Stromal cell of bone marrow (primary cell): ENCODE results near the gene ESRRG.

Source experiments
- DNase-seq: peaks from one replicate; pipeline ENCODE4 v3.0.0-alpha.2; 2012; ENCODE audit warnings: low read depth

ESRRG gene

DNA sequence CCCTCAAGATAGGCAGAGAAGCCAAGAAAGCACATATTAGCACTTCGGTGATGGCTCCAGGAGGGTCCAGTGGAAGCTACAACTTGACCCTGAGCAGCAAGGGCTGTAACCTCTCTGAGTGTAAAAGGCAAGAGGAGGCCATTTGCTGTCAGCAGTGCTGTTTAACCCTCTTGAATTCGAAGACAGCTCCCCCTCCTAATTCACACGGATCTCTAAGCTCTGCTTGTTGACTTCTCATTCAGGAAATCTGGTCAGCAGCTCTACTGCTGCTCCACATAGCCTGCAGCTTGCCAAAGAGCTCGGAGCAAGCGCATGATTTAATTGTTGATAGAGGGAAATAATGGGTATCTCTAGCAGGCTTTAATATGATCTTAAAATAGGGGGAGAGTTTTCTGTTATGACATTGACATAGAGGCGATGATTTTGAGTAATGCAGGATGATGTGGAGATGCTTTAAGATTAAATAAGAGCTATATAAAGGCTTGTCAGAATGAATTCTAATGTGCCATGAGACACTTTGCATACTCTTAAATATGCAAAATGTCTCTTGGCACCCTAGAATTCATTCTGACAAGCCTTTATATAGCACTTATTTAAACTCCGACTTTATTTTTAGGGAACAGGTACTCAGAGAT is 220.6 kb downstream of the ESRRG start:
- no peak for DNase-seq

- no peak for DNase-seq
Observed at GRCh38 chr1:216500273-216500967, 222.8 kb downstream of the ESRRG start.

DNA sequence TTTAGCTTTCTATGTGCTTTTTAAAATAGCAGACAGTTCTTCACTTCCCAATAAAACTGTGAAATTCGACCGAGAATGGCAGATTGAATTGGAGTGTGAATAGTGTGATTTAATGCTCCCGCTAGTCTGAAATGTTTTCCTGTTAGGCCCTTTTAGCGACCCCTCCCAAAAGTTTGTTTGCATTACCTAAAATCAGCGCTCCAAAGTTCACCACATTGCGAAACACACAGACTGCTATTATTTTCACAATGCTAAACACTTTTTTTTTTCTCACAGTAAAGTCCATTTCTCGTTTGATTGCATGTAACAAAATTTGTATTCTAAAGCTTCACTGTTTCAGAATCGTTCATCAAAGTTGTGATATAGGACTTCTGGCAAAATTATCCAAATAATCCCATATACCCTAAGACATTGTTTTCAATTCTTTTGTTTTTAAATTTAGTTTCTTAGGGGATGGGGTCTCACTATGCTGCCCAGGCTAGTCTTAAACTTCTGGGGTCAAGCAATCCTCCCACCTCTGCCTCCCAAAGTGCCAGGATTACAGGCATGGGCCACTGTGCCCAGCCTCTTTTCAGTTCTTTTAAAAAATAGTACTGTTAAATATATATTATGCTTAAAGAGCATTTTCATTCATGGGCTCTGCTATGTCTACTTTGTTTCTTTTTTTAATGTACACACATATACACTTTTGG is 223.5 kb downstream of the ESRRG start:
- no peak for DNase-seq

DNA sequence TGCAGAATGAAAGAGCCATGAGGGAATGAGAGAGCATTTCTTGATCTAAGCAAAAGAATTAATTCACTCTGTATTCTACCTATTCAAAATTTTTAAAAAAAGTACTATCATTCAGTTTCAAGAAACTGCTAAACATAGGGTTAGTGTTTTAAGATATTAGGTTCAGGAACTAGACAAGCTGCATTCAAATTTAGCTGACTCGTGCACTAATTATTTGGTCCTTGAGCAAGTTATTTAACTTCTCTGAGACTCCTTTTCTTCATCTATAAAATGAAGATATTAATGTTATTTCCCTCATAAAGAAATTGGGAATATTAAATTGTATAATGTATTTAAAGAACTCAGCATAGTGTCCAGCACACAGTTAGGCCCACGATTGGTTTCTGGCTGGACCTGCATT is 225.0 kb downstream of the ESRRG start:
- DNase-seq: no peak

- no peak for DNase-seq
Observed at GRCh38 chr1:216485042-216485441, 238.2 kb downstream of the ESRRG start.

- no peak for DNase-seq
Observed at GRCh38 chr1:216483672-216484401, 239.4 kb downstream of the ESRRG start.

DNA sequence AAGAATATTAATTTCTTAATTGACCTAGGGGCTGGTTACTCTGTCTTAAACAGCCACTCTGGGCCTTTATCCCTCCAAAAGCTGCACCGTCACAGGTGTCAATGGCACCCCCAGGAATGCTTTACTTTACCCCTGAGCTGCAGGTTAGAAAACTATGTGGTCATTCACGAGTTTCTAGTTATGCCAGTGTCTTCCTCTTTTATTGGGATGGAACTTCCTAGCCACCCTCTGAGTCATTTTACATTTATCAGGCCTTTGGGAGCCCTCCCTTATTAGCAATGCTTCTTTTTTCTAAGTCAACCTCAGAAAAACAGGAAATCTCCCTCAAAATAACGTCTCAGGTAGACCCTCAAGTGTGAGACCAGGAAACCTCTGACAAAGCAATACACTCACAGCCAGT is 240.6 kb downstream of the ESRRG start:
- DNase-seq: no peak

DNA sequence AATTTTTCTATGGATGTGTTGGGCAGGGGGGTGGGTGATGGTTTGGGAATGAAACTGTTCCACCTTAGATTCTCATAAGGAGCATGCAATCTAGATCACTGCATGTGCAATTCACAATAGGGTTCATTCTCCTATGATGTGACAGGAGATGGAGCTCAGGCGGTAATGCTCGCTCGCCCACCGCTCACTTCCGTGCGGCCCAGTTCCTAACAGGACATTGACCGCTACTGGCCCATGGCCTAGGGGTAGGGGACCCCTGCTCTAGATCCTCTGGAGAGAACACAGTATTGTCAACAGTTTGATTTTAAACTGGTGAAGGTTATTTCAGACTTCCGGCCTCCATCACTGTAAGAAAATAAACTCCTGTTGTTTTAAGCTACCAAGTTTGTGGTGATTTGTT is 245.0 kb downstream of the ESRRG start:
- no peak for DNase-seq

GRCh38 chr1:216476341-216476740 is 246.9 kb downstream of the ESRRG start:
- no peak for DNase-seq

- DNase-seq: no peak
Observed at GRCh38 chr1:216475659-216476276, 247.5 kb downstream of the ESRRG start.

DNA sequence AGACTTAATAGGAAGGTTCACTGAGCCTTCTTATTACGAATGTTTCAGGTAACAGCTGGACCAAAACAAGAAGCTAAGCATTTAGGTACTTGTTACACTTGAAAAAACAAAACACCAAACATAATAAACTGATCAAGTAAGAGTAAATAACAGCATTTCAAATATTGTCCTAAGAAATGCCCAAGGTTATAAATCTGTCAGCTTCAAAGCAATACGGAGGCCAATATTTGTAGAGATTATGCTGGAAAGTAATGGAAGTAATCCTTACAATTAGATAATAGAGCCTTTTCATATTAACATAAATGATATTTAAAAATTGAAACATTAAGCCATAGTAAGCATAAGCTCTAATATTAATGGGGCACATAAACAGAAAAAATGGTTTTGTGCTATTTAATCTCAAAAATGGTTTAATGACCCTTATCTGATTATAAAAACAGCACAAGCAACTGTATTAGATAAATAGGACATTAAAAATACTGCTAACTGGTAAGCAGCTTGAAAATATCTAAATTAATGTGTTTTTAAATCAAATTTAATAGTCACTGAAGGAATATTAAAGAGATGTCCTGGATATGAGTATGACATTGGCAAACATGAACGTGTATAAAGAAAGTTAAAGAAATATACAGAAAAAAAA is 256.9 kb downstream of the ESRRG start:
- DNase-seq: no peak

DNA sequence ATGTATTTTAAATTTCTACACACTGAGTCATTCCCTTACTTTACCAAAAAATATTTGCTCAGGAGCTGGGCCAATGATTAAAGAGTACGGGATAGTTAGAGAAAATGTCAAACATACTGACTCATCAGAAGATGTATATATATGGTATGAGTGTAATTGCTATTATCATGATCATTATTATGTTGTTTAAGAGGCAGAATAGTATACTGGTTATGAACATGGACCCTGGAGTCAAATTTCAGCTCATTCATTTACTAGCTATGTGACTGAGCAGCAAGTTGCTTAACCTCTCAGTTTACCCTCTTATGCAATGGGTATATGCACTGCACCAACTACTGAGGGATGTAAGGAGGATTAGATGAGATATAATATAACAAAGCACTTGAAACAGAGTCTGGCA is 258.7 kb downstream of the ESRRG start:
- peak; percentile 31 for DNase-seq

DNA sequence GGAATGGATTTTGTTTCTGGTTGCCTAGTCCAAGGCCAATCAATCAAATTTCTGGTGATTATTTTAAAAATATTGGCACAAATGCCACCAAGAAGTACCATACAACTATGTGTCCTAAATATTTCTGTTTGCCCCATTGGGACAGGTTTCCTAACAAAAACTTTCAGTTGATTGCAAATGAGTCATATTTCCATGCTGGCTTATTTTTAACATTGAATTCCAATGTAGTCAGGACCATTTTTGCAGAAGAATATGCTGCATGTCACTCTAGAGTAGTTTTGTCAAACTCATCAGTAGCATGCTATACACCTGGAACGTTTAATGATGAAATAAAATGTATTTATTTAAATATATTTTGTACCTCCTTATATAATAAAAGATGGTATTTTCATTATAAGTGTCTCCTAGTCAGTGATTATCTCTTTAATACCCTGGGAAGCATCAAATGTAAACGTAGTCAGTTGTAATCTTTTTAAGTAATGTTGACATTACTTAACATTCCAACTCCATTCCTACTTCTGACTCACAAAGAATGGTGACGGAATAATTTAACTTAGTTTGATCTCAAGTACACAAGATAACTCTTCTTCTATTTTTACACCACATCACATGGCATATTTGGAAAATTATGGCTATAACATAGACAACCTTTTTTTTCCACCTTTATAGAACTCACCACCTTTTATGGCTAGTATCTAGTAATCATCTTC is 261.0 kb downstream of the ESRRG start:
- no peak for DNase-seq

DNA sequence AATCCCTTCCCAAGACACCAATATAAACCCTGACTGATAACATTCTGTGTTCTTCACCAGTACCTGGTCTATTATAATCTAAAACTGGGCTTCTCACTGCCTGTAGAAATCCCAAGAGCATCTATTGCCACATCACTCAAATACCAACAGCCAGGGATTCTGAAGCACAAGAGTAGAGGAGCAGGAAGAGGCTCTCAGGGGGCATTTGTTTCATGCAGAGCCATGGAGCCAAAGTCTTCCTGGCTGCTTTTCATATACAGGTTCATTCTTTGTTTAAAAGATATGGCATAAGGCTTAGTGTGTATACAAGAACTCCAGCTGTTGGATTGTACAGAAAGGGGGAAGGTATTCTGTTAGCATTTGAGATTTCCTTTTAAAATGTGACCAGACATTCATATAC is 261.8 kb downstream of the ESRRG start:
- no peak for DNase-seq

- no peak for DNase-seq
Observed at GRCh38 chr1:216459651-216460207, 263.5 kb downstream of the ESRRG start.

DNA sequence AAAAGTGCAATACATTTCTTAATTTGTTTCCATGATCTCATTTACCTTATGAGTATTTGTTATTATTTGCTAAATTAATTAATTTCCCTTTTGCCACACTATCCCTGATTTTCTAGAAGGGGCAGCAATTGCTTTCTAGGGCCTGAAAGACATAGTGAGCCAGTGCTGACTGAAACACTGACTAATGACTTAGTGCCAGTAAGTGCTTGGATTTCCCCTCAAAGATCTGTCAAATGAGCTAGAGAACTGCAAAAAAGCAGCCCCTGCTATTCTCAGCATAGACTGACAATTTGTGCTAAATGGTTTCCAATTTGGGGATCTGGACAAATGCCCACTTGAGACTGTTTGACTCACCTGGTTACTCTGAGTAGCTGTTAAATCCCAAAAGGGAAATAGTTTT is 264.4 kb downstream of the ESRRG start:
- no peak for DNase-seq

GRCh38 chr1:216457356-216457755 is 265.9 kb downstream of the ESRRG start:
- no peak for DNase-seq

- peak; percentile 53 for DNase-seq
Observed at GRCh38 chr1:216456682-216457081, 266.5 kb downstream of the ESRRG start.

- DNase-seq: no peak
Observed at GRCh38 chr1:216453777-216454176, 269.5 kb downstream of the ESRRG start.
